Measurements from ENCODE around the gene OGN.

- TF ChIP-seq CTCF (IDR thresholded peaks at IDR 0.05; ENCODE audit: low read depth, low read length) (no peak), EZH2phosphoT487 (IDR thresholded peaks at IDR 0.05; ENCODE audit: low read depth) (no peak)
Measured at GRCh38 chr9:92404042-92404836, at the start of gene OGN.
